Gastroesophageal sphincter (tissue), 4 donors: ENCODE data around the gene SEC14L5. TPM values are rescaled to one million over a fixed set of nuclear protein-coding genes. Genes with fewer than 3 reads are reported as not detected.

Experiments used
- ATAC-seq: fragments of 150-250 bp; one replicate; pipeline ENCODE4 v1.9.1; 2016; ENCODE audit warnings: mild to moderate bottlenecking, moderate library complexity
- H3K27ac ChIP-seq, 4 donors: fragments of 200-600 bp; sonication (generic) in 3 of 4; 1 replicate in 3 of 4; 2 replicates in 1 of 4; pipeline ENCODE4 v1.5.1; 2016 to 2019
- H3K27me3 ChIP-seq: fragments of 200-600 bp; sonication (generic); one replicate; pipeline ENCODE4 v1.5.1; 2019
- H3K36me3 ChIP-seq, 2 donors: fragments of 200-600 bp; sonication (generic); one replicate each; pipeline ENCODE4 v1.5.1; 2019; ENCODE audit warnings: control low read depth in 1 of 2
- H3K4me1 ChIP-seq, 3 donors: fragments of 200-600 bp; sonication (generic); 1 replicate in 2 of 3; 2 replicates in 1 of 3; pipeline ENCODE4 v1.5.1; 2016 to 2019; ENCODE audit warnings: control low read depth in 2 of 3
- H3K4me3 ChIP-seq, 2 donors: fragments of 200-600 bp; sonication (generic); one replicate each; pipeline ENCODE4 v1.5.1; 2019; ENCODE audit warnings: mild to moderate bottlenecking in 1 of 2, moderate library complexity in 1 of 2
- H3K9me3 ChIP-seq, 3 donors: fragments of 200-600 bp; sonication (generic); one replicate each; pipeline ENCODE4 v1.5.1; 2017 to 2019; ENCODE audit warnings: control low read depth in 2 of 3
- EP300 ChIP-seq: sonication (generic); formaldehyde crosslinking; IDR thresholded peaks from one replicate; pipeline ENCODE4 v1.6.1; 2017; ENCODE audit warnings: antibody characterized with exemption, mild to moderate bottlenecking
- POLR2A ChIP-seq, 2 donors: fragments of 450-650 bp; IDR thresholded peaks; one replicate each; pipeline ENCODE4 v1.6.1; 2017; ENCODE audit warnings: antibody characterized with exemption in 2 of 2, mild to moderate bottlenecking in 2 of 2, moderate library complexity in 1 of 2
- POLR2AphosphoS5 ChIP-seq: sonication (generic); formaldehyde crosslinking; IDR thresholded peaks from one replicate; pipeline ENCODE4 v1.6.1; 2017; ENCODE audit warnings: antibody characterized with exemption
- WGBS, 2 donors: methylation state at CpG; one replicate each; pipeline ENCODE4 v1.1.5; 2018; ENCODE audit warnings: low coverage in 1 of 2; 5-methylcytosine and 5-hydroxymethylcytosine counted together
- total RNA-seq, 4 donors: library from RNA; depleted of rRNA; stranded (reverse); fragments of >200 nt; gene quantifications; one replicate each; pipeline ENCODE4 v1.1.0, GENCODE V29; 2016
- TF ChIP-seq, protein P1 (sequence below), 4 experiments: fragments of 200-600 bp in 2 of 4; fragments of 450-650 bp in 2 of 4; sonication (generic) in 1 of 4; IDR thresholded peaks; one replicate each; pipeline ENCODE4 v1.5.1; 2017 to 2019; ENCODE audit warnings: antibody characterized with exemption in 4 of 4, mild to moderate bottlenecking in 2 of 4, moderate library complexity in 2 of 4

Gene SEC14L5
- total RNA-seq, 4 donors from 2014 or later = 0.16 to 1.3 (median 0.75) TPM

DNA sequence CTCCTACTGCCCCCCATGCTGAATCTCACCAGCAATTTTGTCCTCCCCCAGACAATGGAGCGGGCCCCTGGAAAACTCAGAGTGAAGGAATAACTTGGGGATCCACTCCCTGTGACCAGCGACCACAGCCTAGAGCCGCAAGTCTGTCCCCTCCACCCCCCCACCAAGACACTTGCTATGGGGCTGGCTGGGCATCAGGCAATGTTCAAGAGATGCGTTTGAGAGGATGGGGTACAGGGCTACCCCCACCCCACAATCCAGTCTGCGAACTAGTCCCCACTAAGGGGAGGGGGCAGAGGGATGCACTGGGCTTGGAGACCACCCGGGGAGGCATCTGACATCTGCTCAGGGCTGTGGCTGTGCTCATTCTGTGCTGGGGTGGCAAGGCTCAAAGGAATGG lies 23.5 kb upstream of the SEC14L5 start:
- peaks cover 0 to 7% of the 10 kb centered on the region in 2 donors for H3K36me3 ChIP-seq
- no peaks in the 10 kb centered on the region for H3K9me3 ChIP-seq
- peaks cover 0 to 57% (median 8%) of the 10 kb centered on the region in 3 donors for H3K4me1 ChIP-seq
- TF ChIP-seq POLR2A (IDR thresholded peaks at IDR 0.05) = no peak
- TF ChIP-seq, protein P1, sequence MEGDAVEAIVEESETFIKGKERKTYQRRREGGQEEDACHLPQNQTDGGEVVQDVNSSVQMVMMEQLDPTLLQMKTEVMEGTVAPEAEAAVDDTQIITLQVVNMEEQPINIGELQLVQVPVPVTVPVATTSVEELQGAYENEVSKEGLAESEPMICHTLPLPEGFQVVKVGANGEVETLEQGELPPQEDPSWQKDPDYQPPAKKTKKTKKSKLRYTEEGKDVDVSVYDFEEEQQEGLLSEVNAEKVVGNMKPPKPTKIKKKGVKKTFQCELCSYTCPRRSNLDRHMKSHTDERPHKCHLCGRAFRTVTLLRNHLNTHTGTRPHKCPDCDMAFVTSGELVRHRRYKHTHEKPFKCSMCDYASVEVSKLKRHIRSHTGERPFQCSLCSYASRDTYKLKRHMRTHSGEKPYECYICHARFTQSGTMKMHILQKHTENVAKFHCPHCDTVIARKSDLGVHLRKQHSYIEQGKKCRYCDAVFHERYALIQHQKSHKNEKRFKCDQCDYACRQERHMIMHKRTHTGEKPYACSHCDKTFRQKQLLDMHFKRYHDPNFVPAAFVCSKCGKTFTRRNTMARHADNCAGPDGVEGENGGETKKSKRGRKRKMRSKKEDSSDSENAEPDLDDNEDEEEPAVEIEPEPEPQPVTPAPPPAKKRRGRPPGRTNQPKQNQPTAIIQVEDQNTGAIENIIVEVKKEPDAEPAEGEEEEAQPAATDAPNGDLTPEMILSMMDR (IDR thresholded peaks at IDR 0.05) = no peak
- no peak for TF ChIP-seq POLR2AphosphoS5
- WGBS, 2 donors = 80% methylated on average over 1 to 2 of the region's 6 CpGs
- peaks cover 31% of the 10 kb centered on the region for H3K27me3 ChIP-seq
- H3K4me3 ChIP-seq = peak overlapping the region in 1 of 2 donors; percentile 68
- H3K27ac ChIP-seq = peak overlapping the region in 3 of 4 donors; percentile 43 to 83 (median 50)
- no peak for ATAC-seq

DNA sequence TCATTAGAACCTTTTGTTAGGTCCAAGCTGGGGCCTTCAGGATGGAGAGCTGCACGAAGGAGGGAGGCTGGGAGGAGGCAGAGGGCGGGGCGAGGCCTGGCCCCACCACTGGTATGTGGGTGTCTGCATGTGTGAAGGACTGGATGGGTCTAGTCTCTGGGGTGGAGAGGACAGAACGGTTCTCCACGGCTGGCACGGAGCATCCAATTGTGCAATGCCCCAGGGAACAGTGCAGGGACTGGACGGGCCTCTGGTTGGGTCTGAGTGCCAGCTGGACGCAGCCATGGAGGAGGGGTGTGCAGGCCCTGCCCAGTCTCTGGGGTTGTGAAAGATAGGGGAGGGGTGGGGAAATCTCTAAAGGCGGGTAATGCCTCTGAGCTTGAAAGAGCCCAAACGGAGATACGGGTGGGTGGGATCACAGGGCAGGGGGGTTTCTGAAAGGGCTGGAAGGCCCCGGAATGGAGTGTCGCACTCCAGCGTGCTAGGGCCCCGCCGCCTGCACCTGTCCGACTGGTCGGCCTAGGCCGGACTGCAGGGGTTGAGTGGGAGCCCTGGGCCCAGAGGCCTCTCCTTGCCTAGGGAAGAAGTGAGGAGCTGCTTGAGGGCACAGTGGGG lies 22.8 kb upstream of the SEC14L5 start:
- TF ChIP-seq, protein P1 (IDR thresholded peaks at IDR 0.05) = no peak
- peak; percentile 90 for TF ChIP-seq POLR2AphosphoS5
- Histone ChIP-seq H3K27me3 (peaks cover 31% of the 10 kb centered on the region), H3K9me3 (no peaks in the 10 kb centered on the region), H3K36me3 (peaks cover 0 to 6% of the 10 kb centered on the region in 2 donors), H3K4me3 (peak overlapping the region; percentile 28 to 68), H3K4me1 (peaks cover 0 to 57% (median 8%) of the 10 kb centered on the region in 3 donors), H3K27ac (peak overlapping the region in 3 of 4 donors; percentile 75 to 83 (median 76))
- ATAC-seq = peak; percentile 94
- WGBS, 2 donors = 40 to 58% methylated on average over 1 to 9 of the region's 19 CpGs

DNA sequence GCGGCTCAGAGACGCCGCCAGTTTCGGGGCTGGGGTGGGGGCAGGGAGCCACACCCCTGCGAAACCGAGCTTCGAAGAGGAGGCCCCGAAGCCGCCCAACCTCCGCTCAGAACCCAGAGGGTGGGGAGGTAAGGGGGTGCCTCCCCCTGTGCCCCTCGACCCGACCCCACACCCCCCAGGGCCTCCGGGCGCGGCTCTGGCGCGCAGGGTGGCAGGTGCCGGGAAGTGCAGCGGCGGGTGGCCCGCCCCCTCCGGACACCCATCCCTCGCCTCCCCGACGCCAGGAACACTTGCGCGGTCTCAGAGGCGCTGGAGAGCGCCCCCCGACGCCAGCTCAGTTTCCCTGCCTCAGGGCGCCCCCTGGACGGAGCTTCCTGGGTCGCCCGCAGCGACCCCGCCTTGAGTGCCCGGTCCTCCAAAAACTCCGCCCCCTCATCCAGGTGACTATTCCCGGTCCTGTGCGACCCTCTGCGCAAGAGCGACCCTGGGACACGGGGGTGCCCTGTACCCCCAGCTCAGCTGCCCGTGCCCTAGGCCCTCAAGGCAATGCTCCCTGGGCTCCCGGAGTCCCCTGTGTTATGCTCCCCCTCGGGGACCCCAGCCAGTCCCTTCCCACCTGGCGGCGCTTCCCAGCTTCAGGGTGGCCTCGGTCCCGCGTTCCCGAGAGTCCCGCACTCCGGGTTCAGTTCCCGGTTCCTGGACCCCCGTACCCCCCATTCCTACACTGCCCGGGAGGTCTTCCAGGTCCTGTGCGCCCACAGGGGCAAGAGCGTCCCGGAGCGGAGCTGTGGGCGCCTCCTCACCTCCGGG lies 21.7 kb upstream of the SEC14L5 start:
- WGBS, 2 donors = 2% methylated on average over 7 of the region's 64 CpGs; no CpG with 5 or more reads in 1 of the 2 donors
- ATAC-seq = peak; percentile 26

DNA sequence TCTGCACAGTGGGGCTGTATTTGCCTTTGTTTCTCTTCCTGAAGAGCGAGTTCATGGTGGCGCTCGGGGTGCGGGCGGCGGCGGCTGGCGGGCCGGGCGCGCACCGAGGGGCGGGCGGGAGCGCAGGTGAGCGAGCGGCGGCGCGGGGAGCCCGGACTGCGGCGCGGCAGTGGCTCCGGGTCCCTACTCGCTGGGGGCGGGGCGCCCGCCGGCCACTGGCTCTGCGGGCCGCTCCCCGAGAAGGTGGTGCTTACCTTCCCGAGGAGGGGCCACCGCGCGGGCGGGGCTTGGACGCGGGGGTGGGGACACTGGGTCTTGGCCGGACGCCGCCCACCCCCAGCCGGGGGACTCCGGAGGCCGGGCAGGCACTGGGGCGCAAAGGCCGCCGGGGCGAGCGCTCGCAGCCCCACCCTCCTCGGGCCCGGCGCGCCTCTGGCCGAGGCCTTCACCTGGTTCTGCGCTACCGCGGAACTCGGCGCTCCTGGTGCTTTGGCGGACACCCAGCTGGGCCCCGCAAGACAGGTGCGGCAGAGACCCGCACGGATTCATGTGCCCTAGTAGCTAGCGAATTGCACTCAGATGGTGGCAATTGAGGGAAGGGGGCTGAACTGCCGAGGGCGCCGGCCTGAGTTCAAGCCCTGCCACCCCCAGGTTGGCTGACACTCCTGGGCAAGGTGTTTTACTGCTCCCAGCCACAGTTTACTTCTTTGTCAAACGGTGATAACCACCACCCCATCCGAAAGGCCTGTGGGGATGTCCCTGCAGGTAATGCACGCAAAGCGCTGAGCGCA lies 20.9 kb upstream of the SEC14L5 start, which contains the start of gene PPL:
PPL (minus strand) TSS at position 158 of the 791 bp plus-strand sequence; CDS start at position 55, 103 bp downstream.
- Histone ChIP-seq H3K4me1 (peaks cover 0 to 53% (median 9%) of the 10 kb centered on the region in 3 donors), H3K27ac (peak within 1 kb of the TSS in 3 of 4 donors; percentile 75 to 83 (median 76)), H3K4me3 (peak within 1 kb of the TSS; percentile 28 to 68), H3K9me3 (no peaks in the 10 kb centered on the region), H3K27me3 (peaks cover 31% of the 10 kb centered on the region), H3K36me3 (no peaks in the 10 kb centered on the region)
- peak; percentile 62 for ATAC-seq
- TF ChIP-seq POLR2A (IDR thresholded peaks at IDR 0.05) = peak; percentile 11 to 39
- TF ChIP-seq, protein P1 (IDR thresholded peaks at IDR 0.05) = no peak
- no CpG with 5 or more reads among the region's 76 CpGs for WGBS, 2 donors

More for the DNA sequence above, 21.7 kb upstream of the SEC14L5 start:
- Histone ChIP-seq H3K27ac (peak overlapping the region in 3 of 4 donors; percentile 75 to 83 (median 76)), H3K9me3 (no peaks in the 10 kb centered on the region), H3K36me3 (no peaks in the 10 kb centered on the region), H3K4me3 (peak overlapping the region; percentile 28 to 68), H3K27me3 (peaks cover 31% of the 10 kb centered on the region), H3K4me1 (peaks cover 0 to 56% (median 8%) of the 10 kb centered on the region in 3 donors)
- TF ChIP-seq POLR2A (IDR thresholded peaks at IDR 0.05) (no peak), EP300 (no peak)
- TF ChIP-seq, protein P1 (IDR thresholded peaks at IDR 0.05) = peak in 2 of 4 experiments; percentile 33 to 36
